ENCODE measurements around the gene AMN1. TPM values are rescaled to one million over a fixed set of nuclear protein-coding genes. Genes with fewer than 3 reads are reported as not detected.

Gene AMN1
- total and polyA plus RNA-seq, 2 of the 4 experiments (the other 2 are of a cell fraction), result 3.4 to 5.2 TPM

DNA sequence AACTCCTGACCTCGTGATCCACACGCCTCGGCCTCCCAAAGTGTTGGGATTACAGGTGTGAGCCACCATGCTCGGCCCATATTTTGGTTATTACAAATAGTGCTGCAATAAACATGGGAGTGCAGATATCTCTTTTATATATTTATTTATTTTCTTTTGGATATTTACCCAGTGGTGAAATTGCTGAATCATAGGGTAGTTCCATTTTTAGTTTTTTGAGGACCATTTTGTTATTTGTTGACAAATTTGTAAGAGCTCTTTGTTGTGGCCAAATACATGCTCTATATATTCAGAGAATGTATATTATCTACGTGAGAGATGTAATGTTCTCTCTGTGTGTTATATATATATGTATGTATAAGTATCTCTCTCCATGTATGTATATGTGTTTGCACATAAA is 15.9 kb downstream of the AMN1 start:
- no peaks in the 10 kb centered on the region for H4K20me1 ChIP-seq (ENCODE audit: insufficient read depth, low read length)
- H2BK5ac ChIP-seq (ENCODE audit: low read depth, low read length, poor library complexity, severe bottlenecking), result no peak overlapping the region
- intact Hi-C loops (cut with micrococcal nuclease), result no loop called here
- H2AK9ac ChIP-seq (replicated peaks; ENCODE audit: low read depth, low read length, poor library complexity), result no peak overlapping the region
- dilution Hi-C loops (cut with HindIII; ENCODE audit: low sequenced_read_pairs, unreplicated experiment), result no loop called here
- no peaks in the 10 kb centered on the region for H3K9me1 ChIP-seq (ENCODE audit: insufficient read depth, low read length)
- TF ChIP-seq POLR2A (IDR thresholded peaks at IDR 0.05; ENCODE audit: low read depth, low read length) (no peak), RFX5 (IDR thresholded peaks at IDR 0.05; ENCODE audit: low read depth, low read length) (no peak)
- H3K9ac ChIP-seq (ENCODE audit: low read depth, low read length), result no peak overlapping the region
- no peak overlapping the region for H3K4me3 ChIP-seq (ENCODE audit: insufficient read depth, low read depth, low read length)
- no peaks in the 10 kb centered on the region for H3K36me3 ChIP-seq (ENCODE audit: control insufficient read depth, insufficient read depth, low read length)
- no peaks in the 10 kb centered on the region for H3K9me3 ChIP-seq (ENCODE audit: control insufficient read depth, insufficient read depth, low read length)
- no peak overlapping the region for H4K8ac ChIP-seq (ENCODE audit: low read depth in 2 of 2, low read length in 2 of 2)
- H2BK20ac ChIP-seq (ENCODE audit: low read depth, low read length), result no peak overlapping the region
- H3K4me2 ChIP-seq (ENCODE audit: low read depth, low read length), result no peak overlapping the region
- no peak overlapping the region for H2BK15ac ChIP-seq (ENCODE audit: low read depth, low read length)
- DNase-seq (no peak), ATAC-seq (ENCODE audit: low read depth) (no peak)
- CTCF ChIA-PET, result no interaction called here
- no peak overlapping the region for H2AK5ac ChIP-seq (ENCODE audit: low read depth, low read length)
- no CpG with 5 or more reads among the region's 5 CpGs for WGBS, 2 experiments (ENCODE audit: extremely low coverage in 2 of 2, insufficient read length in 1 of 2)
- in situ Hi-C loops (cut with MboI; ENCODE audit: low sequenced_read_pairs), result no loop called here
- no peaks in the 10 kb centered on the region for H3K4me1 ChIP-seq (ENCODE audit: control insufficient read depth, insufficient read depth, low read length)
- H3K4ac ChIP-seq (ENCODE audit: low read depth, low read length), result no peak overlapping the region
- no peak overlapping the region for H3K23ac ChIP-seq (ENCODE audit: low read depth, low read length)
- POLR2A ChIA-PET (ENCODE audit: unreplicated experiment), result no interaction called here
- H3K79me1 ChIP-seq (ENCODE audit: low read depth in 1 of 2, low read length in 2 of 2), result no peaks in the 10 kb centered on the region
- no peak overlapping the region for H2BK120ac ChIP-seq (ENCODE audit: low read depth, low read length)
- no peak overlapping the region for H3K14ac ChIP-seq (replicated peaks; ENCODE audit: low read depth, low read length)
- no peak overlapping the region for H4K91ac ChIP-seq (ENCODE audit: insufficient read depth, low read depth, low read length)
- no peaks in the 10 kb centered on the region for H3K27me3 ChIP-seq (ENCODE audit: control insufficient read depth, insufficient read depth, low read length)
- BruUV-seq (replicated peaks), result no TSS peak
- H4K5ac ChIP-seq (ENCODE audit: low read depth, low read length), result no peak overlapping the region
- H2AFZ ChIP-seq (replicated peaks; ENCODE audit: low read length, poor library complexity), result no peak overlapping the region
- H3K56ac ChIP-seq (ENCODE audit: extremely low read depth, insufficient read depth, low read length), result no peak overlapping the region
- H3K18ac ChIP-seq (ENCODE audit: low read depth, low read length), result no peak overlapping the region
- H3K27ac ChIP-seq (ENCODE audit: insufficient read depth, low read length), result no peak overlapping the region
